ENCODE results near the gene STMN3.
"Not testable (repeated sequence)": the region's sequence is repeated elsewhere in the genome, so short reads cannot be mapped to it uniquely, and the experiment has no call there.

GRCh38 chr20:63650486-63650885 is 2.7 kb downstream of the STMN3 start:
- TF ChIP-seq CTCF (IDR thresholded peaks at IDR 0.05); ZFX (IDR thresholded peaks at IDR 0.05; ENCODE audit: borderline replicate concordance): not testable (repeated sequence)
